ENCODE results near the gene ATP10A. TPM values are rescaled to one million over a fixed set of nuclear protein-coding genes. Genes with fewer than 3 reads are reported as not detected.

ATP10A gene
- polyA plus RNA-seq, 3 donors: 0.71 to 3.9 (median 0.92) TPM

DNA sequence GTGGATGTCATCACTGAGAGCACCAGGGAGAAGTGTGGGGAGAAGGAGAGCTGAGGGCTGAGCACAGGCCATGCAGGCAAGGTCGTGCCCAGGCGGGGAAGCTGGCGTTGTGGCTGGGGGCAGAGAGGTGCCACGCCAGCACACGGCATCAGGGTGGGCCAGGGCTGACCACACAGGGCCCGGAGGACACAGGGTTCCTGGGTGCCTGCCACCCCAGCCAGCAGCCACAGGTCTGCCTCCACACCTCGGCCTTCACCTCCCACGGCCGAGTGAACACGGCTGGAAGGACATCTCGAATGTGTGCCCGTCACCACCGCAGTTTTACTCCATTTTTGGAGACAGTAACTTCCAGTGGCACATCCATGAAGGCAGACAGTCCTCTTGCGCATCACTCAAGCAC, 77.1 kb downstream of the ATP10A start:
- Histone ChIP-seq H3K9ac (ENCODE audit: insufficient read depth, low read length, poor library complexity, severe bottlenecking) (no peak overlapping the region), H3K27me3 (ENCODE audit: control insufficient read depth in 2 of 2, insufficient read depth in 2 of 2, low read length in 2 of 2) (no peaks in the 10 kb centered on the region), H4K20me1 (ENCODE audit: insufficient read depth, low read length) (no peaks in the 10 kb centered on the region), H3K79me2 (ENCODE audit: insufficient read depth, low read length) (peaks cover 3% of the 10 kb centered on the region), H3K27ac (ENCODE audit: low read depth in 1 of 2, low read length in 2 of 2) (no peak overlapping the region), H3K36me3 (replicated peaks in 1 of 2; ENCODE audit: control insufficient read depth in 1 of 2, insufficient read depth in 2 of 2, low read length in 2 of 2) (no peaks in the 10 kb centered on the region), H3K4me3 (replicated peaks in 1 of 3; ENCODE audit: low read depth in 2 of 3, low read length in 3 of 3) (no peak overlapping the region), H2AFZ (ENCODE audit: insufficient read depth, low read depth, low read length, poor library complexity, severe bottlenecking) (peak overlapping the region; percentile 57), H3K4me1 (ENCODE audit: control insufficient read depth in 1 of 2, insufficient read depth in 2 of 2, low read length in 2 of 2) (peaks cover 46 to 72% of the 10 kb centered on the region in 2 donors), H3K4me2 (replicated peaks; ENCODE audit: extremely low read depth, low read length, poor library complexity, severe bottlenecking) (no peak overlapping the region), H3K9me3 (replicated peaks in 1 of 2; ENCODE audit: control insufficient read depth in 1 of 2, insufficient read depth in 1 of 2, low read length in 2 of 2) (no peaks in the 10 kb centered on the region)
- no peak for TF ChIP-seq CTCF (IDR thresholded peaks at IDR 0.05)
- peaks cover 0 to 4% of the 10 kb centered on the region in 2 donors for H3K36me3 Mint-ChIP-seq
- peak overlapping the region in 3 of 7 donors; percentile 37 to 81 (median 51) for H3K27ac Mint-ChIP-seq
- peaks cover 66% of the 10 kb centered on the region for H3K4me1 Mint-ChIP-seq
- no peak for DNase-seq
- H3K9me3 Mint-ChIP-seq: peaks cover 0 to 2% (median 0%) of the 10 kb centered on the region in 7 donors
- WGBS (ENCODE audit: insufficient coverage): 91% methylated on average over 14 of the region's 14 CpGs
- peaks cover 0 to 2% (median 2%) of the 10 kb centered on the region in 3 donors for H3K27me3 Mint-ChIP-seq (ENCODE audit: low read depth in 3 of 3)
- intact Hi-C loops (cut with micrococcal nuclease): no loop called here
- H3K4me3 Mint-ChIP-seq: no peak overlapping the region

- Histone ChIP-seq H3K9ac (ENCODE audit: insufficient read depth, low read length, poor library complexity, severe bottlenecking) (no peak overlapping the region), H3K4me1 (ENCODE audit: control insufficient read depth in 1 of 2, insufficient read depth in 2 of 2, low read length in 2 of 2) (peaks cover 46 to 68% of the 10 kb centered on the region in 2 donors), H3K9me3 (replicated peaks in 1 of 2; ENCODE audit: control insufficient read depth in 1 of 2, insufficient read depth in 1 of 2, low read length in 2 of 2) (no peaks in the 10 kb centered on the region), H3K4me3 (replicated peaks in 1 of 3; ENCODE audit: low read depth in 2 of 3, low read length in 3 of 3) (no peak overlapping the region), H2AFZ (ENCODE audit: insufficient read depth, low read depth, low read length, poor library complexity, severe bottlenecking) (peak overlapping the region; percentile 57), H4K20me1 (ENCODE audit: insufficient read depth, low read length) (no peaks in the 10 kb centered on the region), H3K4me2 (replicated peaks; ENCODE audit: extremely low read depth, low read length, poor library complexity, severe bottlenecking) (no peak overlapping the region), H3K27me3 (ENCODE audit: control insufficient read depth in 2 of 2, insufficient read depth in 2 of 2, low read length in 2 of 2) (no peaks in the 10 kb centered on the region), H3K79me2 (ENCODE audit: insufficient read depth, low read length) (peaks cover 3% of the 10 kb centered on the region), H3K36me3 (replicated peaks in 1 of 2; ENCODE audit: control insufficient read depth in 1 of 2, insufficient read depth in 2 of 2, low read length in 2 of 2) (peaks cover 0 to 2% of the 10 kb centered on the region in 2 donors), H3K27ac (ENCODE audit: low read depth in 1 of 2, low read length in 2 of 2) (no peak overlapping the region)
- Mint-ChIP-seq H3K4me1 (peaks cover 62% of the 10 kb centered on the region), H3K27ac (peak overlapping the region in 5 of 7 donors; percentile 35 to 81 (median 51)), H3K36me3 (peaks cover 2 to 4% of the 10 kb centered on the region in 2 donors), H3K9me3 (peaks cover 0 to 2% (median 0%) of the 10 kb centered on the region in 7 donors), H3K4me3 (peak overlapping the region in 1 of 2 donors; percentile 72), H3K27me3 (ENCODE audit: low read depth in 3 of 3) (peaks cover 0 to 2% (median 2%) of the 10 kb centered on the region in 3 donors)
- intact Hi-C loops (cut with micrococcal nuclease): no loop called here
- no peak for TF ChIP-seq CTCF (IDR thresholded peaks at IDR 0.05)
- peak in 1 of 3 donors; percentile 28 for DNase-seq
- WGBS (ENCODE audit: insufficient coverage): 48% methylated on average over 7 of the region's 9 CpGs
These were observed 77.5 kb downstream of the ATP10A start for GRCh38 chr15:25785641-25786025.

All from CD14-positive monocyte (primary cell).